Chondrocyte (in vitro differentiated cells): ENCODE measurements around the gene CEP290. TPM values are rescaled to one million over a fixed set of nuclear protein-coding genes. Genes with fewer than 3 reads are reported as not detected.

Experiments used
- DNase-seq: peaks from one replicate; pipeline ENCODE4 v3.0.0; 2021; ENCODE audit warnings: mixed read lengths, low spot score
- H3K27ac Mint-ChIP-seq: one replicate; pipeline ENCODE4 v1.8.0; 2021; ENCODE audit warnings: mild to moderate bottlenecking, moderate library complexity, mixed read lengths; ENCODE audit not compliant: unreplicated experiment
- H3K27me3 Mint-ChIP-seq: 2 replicates; pipeline ENCODE4 v1.8.0; 2021; ENCODE audit warnings: low read depth, mixed read lengths
- H3K36me3 Mint-ChIP-seq: 2 replicates; pipeline ENCODE4 v1.8.0; 2021; ENCODE audit warnings: low read depth, mixed read lengths
- H3K4me1 Mint-ChIP-seq: 2 replicates; pipeline ENCODE4 v1.8.0; 2021; ENCODE audit warnings: low read depth, mild to moderate bottlenecking, mixed read lengths
- H3K4me3 Mint-ChIP-seq: one replicate; pipeline ENCODE4 v1.8.0; 2021; ENCODE audit warnings: mild to moderate bottlenecking, moderate library complexity, mixed read lengths; ENCODE audit not compliant: unreplicated experiment
- H3K9me3 Mint-ChIP-seq: 2 replicates; pipeline ENCODE4 v1.8.0; 2021; ENCODE audit warnings: low read depth, mixed read lengths
- CTCF ChIP-seq: fragments of 200-600 bp; sonication (generic); IDR thresholded peaks from 2 replicates; pipeline ENCODE4 v1.5.0; 2021; ENCODE audit warnings: antibody characterized with exemption, mild to moderate bottlenecking, moderate library complexity
- total RNA-seq: library from RNA; stranded (reverse); gene quantifications from 3 replicates; pipeline ENCODE4 v1.2.1, GENCODE V29; 2021

Gene CEP290
- total RNA-seq, 1 donor from 2014 or later: 15.0 TPM

DNA sequence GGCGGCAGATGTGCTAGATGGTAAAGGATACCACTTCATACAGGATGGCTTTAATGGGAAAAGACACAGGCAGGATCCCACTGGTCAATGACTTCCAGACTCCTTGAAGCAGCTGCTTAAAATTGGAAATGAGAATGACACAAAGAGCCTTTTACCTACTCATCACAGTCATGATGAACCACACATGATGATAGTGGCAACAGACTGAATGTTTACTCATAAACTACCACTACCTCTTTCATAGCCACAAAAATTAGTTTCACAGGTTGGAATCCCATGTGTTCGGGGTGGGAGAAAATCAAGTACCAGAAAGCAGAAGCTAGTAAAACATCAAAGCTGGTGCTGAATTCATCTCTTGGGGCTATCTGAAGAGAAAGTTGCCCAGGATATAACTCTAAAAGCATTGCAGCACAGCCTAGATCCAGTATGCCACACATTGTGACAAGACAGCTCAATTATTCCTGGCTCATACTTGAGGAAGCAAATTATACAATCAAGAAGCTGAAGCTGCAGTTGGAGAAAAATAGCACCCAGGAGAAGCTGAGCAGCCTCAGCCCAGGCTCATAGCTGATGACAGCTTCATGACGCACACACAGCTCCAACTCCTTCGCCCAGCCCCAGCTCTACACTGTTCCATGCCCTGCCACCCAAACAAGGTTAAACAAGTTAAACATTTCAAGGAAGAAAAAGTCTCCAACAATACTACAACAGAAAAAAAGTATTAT lies 83.7 kb downstream of the CEP290 start:
- peaks cover 34% of the 10 kb centered on the region for H3K36me3 Mint-ChIP-seq
- DNase-seq: no peak
- H3K4me3 Mint-ChIP-seq: no peak overlapping the region
- no peaks in the 10 kb centered on the region for H3K4me1 Mint-ChIP-seq
- no peaks in the 10 kb centered on the region for H3K9me3 Mint-ChIP-seq
- TF ChIP-seq CTCF: no peak
- no peak overlapping the region for H3K27ac Mint-ChIP-seq
- no peaks in the 10 kb centered on the region for H3K27me3 Mint-ChIP-seq

- Mint-ChIP-seq H3K4me1 (no peaks in the 10 kb centered on the region), H3K36me3 (peaks cover 35% of the 10 kb centered on the region), H3K27ac (no peak overlapping the region), H3K27me3 (no peaks in the 10 kb centered on the region), H3K9me3 (no peaks in the 10 kb centered on the region), H3K4me3 (no peak overlapping the region)
- no peak for TF ChIP-seq CTCF
- DNase-seq: no peak
Measured at GRCh38 chr12:88056571-88056970, 85.3 kb downstream of the CEP290 start.

DNA sequence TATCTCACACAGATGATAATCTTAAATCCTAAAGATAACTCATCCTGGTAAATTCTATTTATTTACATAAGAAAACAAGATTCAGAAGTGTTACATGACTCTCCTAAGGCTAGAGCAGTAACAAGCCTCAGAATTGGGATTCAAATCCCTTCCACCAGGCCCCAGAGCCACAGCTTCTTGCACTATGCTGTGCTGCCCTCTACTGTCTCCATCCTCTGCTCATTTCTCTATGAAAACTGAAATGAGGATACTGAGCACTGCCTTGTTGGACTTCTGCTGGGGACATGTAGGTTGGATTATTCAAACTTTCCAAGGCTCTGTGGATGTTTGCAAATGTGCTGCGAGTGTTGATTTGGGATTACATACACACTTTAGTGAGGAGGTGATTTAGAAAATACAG lies 89.2 kb downstream of the CEP290 start:
- Mint-ChIP-seq H3K4me3 (no peak overlapping the region), H3K27me3 (no peaks in the 10 kb centered on the region), H3K36me3 (peaks cover 22% of the 10 kb centered on the region), H3K27ac (no peak overlapping the region), H3K4me1 (no peaks in the 10 kb centered on the region), H3K9me3 (no peaks in the 10 kb centered on the region)
- TF ChIP-seq CTCF: peak; percentile 75
- no peak for DNase-seq

DNA sequence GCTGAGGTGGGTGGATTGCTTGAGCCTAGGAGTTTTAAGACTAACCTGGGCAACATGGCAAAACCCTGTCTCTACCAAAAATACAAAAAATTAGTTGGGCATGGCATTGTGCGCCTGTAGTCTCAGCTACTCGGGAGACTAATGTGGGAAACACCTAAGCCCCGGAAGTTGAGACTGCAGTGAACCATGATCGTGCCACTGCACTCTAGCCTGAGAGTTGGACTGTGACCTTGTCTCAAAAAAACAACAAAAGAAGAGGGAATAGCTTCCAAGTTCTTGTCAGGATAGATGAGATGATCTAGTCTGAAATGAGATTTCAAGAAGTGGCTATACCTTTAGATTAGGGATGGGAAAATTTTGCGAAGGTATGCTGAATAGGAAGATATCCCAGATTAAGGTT lies 97.9 kb downstream of the CEP290 start:
- no peaks in the 10 kb centered on the region for H3K27me3 Mint-ChIP-seq
- H3K9me3 Mint-ChIP-seq: no peaks in the 10 kb centered on the region
- TF ChIP-seq CTCF: no peak
- H3K4me3 Mint-ChIP-seq: no peak overlapping the region
- peaks cover 36% of the 10 kb centered on the region for H3K36me3 Mint-ChIP-seq
- no peak overlapping the region for H3K27ac Mint-ChIP-seq
- H3K4me1 Mint-ChIP-seq: peaks cover 17% of the 10 kb centered on the region
- no peak for DNase-seq

- no peaks in the 10 kb centered on the region for H3K9me3 Mint-ChIP-seq
- no peak overlapping the region for H3K27ac Mint-ChIP-seq
- H3K27me3 Mint-ChIP-seq: no peaks in the 10 kb centered on the region
- no peak for DNase-seq
- peaks cover 2% of the 10 kb centered on the region for H3K36me3 Mint-ChIP-seq
- TF ChIP-seq CTCF: no peak
- peaks cover 50% of the 10 kb centered on the region for H3K4me1 Mint-ChIP-seq
- H3K4me3 Mint-ChIP-seq: no peak overlapping the region
Measured at GRCh38 chr12:88037770-88038169, 104.1 kb downstream of the CEP290 start.
